GM15510 (cell line): ENCODE measurements around the gene HOXC10.

Source experiments
- POLR2A ChIP-seq: IDR thresholded peaks from 3 replicates; pipeline ENCODE4 v1.6.1; 2011; ENCODE audit warnings: borderline replicate concordance; ENCODE audit not compliant: insufficient read length; ENCODE audit errors: extremely low read depth

The HOXC10 gene

GRCh38 chr12:54039417-54040147, 54.6 kb downstream of the HOXC10 start:
- TF ChIP-seq POLR2A: no peak
